H1 (cell line): ENCODE results near the gene BICDL1.

ENCODE experiments used
- GTF2F1 ChIP-seq: IDR thresholded peaks from 2 replicates; pipeline ENCODE4 v1.6.1; 2012; ENCODE audit warnings: low read depth, low read length, improper control_type of control experiment, borderline replicate concordance
- NANOG ChIP-seq: IDR thresholded peaks from 2 replicates; pipeline ENCODE4 v1.6.1; 2011; ENCODE audit warnings: low read length, low read depth, mild to moderate bottlenecking, inconsistent platforms; ENCODE audit not compliant: insufficient read depth, poor library complexity, severe bottlenecking
- POLR2A ChIP-seq, 2 experiments: IDR thresholded peaks; 1 replicate in 1 of 2; 2 replicates in 1 of 2; pipeline ENCODE4 v1.6.1; 2011; ENCODE audit warnings: low read depth in 2 of 2, low read length in 2 of 2, mild to moderate bottlenecking in 2 of 2; ENCODE audit errors: control extremely low read depth in 1 of 2
- POLR2AphosphoS5 ChIP-seq: IDR thresholded peaks from 2 replicates; pipeline ENCODE4 v1.6.1; 2011; ENCODE audit warnings: low read depth, low read length
- SP1 ChIP-seq: IDR thresholded peaks from 2 replicates; pipeline ENCODE4 v1.6.1; 2011; ENCODE audit warnings: low read depth, low read length
- ZNF274 ChIP-seq: IDR thresholded peaks from 2 replicates; pipeline ENCODE4 v1.7.0; 2012; ENCODE audit warnings: low read length, borderline replicate concordance; ENCODE audit errors: extremely low read depth
- TF ChIP-seq, protein P1 (sequence below), 3 experiments: IDR thresholded peaks; 1 replicate in 2 of 3; 2 replicates in 1 of 3; pipeline versions ENCODE4 v1.5.1 to v1.6.1; 2011; ENCODE audit warnings: low read length in 3 of 3, mild to moderate bottlenecking in 3 of 3, inconsistent platforms in 2 of 3, low read depth in 1 of 3, moderate library complexity in 1 of 3; ENCODE audit not compliant: insufficient read depth in 1 of 3; ENCODE audit errors: control extremely low read depth in 1 of 3
- TF ChIP-seq, protein P2 (sequence below): IDR thresholded peaks from 2 replicates; pipeline ENCODE4 v1.6.1; 2012; ENCODE audit warnings: low read length, inconsistent platforms

DNA sequence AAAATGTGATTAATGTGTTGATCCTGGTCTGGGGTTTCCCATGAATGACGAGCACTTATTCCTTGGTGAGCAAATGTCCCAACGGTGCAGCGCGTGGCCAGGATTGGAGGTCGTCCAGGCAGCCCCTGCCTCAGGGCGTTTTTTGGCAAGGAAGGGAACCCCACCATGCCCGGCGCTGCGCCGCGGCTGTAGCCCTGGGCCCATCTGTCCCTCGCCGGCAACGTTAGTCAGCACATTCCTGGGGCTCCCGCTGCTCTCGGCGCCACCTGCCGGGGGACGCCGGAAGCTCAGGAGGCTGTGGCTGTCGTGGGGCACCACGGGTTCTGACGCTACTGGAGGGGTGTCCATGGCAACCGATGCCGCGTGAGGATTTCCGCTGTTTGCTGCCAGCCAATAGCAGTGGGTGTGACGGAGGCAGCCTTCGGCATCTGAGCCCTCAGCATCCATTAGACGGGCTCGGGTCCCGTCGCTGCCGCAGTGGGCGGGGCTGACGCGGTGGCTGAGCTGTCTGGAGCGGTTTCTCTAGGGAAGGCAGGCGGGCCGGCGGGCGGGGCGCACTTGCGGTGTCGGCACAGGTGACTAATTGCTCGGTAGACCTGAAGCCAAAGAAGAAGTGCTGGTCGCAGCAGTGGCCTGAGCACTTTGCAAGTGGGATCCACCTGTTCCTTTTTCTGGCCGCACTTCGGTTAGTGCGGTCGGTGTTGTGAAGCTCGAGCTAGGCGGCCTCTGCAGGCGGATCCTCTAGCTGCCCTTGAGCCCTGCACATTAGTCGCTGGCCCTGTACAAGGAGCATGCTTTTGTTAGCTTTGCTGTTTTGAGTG is 98.0 kb downstream of the BICDL1 start:
- TF ChIP-seq POLR2AphosphoS5 (peak; percentile 43), ZNF274 (no peak), SP1 (peak; percentile 93), GTF2F1 (no peak), NANOG (no peak), POLR2A (IDR thresholded peaks at IDR 0.05; ENCODE audit: control extremely low read depth in 1 of 2, low read depth in 2 of 2, low read length in 2 of 2) (peak; percentile 52 to 79)
- TF ChIP-seq, protein P1, sequence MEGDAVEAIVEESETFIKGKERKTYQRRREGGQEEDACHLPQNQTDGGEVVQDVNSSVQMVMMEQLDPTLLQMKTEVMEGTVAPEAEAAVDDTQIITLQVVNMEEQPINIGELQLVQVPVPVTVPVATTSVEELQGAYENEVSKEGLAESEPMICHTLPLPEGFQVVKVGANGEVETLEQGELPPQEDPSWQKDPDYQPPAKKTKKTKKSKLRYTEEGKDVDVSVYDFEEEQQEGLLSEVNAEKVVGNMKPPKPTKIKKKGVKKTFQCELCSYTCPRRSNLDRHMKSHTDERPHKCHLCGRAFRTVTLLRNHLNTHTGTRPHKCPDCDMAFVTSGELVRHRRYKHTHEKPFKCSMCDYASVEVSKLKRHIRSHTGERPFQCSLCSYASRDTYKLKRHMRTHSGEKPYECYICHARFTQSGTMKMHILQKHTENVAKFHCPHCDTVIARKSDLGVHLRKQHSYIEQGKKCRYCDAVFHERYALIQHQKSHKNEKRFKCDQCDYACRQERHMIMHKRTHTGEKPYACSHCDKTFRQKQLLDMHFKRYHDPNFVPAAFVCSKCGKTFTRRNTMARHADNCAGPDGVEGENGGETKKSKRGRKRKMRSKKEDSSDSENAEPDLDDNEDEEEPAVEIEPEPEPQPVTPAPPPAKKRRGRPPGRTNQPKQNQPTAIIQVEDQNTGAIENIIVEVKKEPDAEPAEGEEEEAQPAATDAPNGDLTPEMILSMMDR (IDR thresholded peaks at IDR 0.05; ENCODE audit: control extremely low read depth in 1 of 3, insufficient read depth in 1 of 3, low read depth in 1 of 3, low read length in 3 of 3): peak; percentile 90 to 96 (median 92)
- TF ChIP-seq, protein P2, sequence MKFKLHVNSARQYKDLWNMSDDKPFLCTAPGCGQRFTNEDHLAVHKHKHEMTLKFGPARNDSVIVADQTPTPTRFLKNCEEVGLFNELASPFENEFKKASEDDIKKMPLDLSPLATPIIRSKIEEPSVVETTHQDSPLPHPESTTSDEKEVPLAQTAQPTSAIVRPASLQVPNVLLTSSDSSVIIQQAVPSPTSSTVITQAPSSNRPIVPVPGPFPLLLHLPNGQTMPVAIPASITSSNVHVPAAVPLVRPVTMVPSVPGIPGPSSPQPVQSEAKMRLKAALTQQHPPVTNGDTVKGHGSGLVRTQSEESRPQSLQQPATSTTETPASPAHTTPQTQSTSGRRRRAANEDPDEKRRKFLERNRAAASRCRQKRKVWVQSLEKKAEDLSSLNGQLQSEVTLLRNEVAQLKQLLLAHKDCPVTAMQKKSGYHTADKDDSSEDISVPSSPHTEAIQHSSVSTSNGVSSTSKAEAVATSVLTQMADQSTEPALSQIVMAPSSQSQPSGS: no peak
